OCI-LY7 (cell line): ENCODE results near the gene LRBA. TPM values are rescaled to one million over a fixed set of nuclear protein-coding genes. Genes with fewer than 3 reads are reported as not detected.
"Not testable (repeated sequence)": the region's sequence is repeated elsewhere in the genome, so short reads cannot be mapped to it uniquely, and the experiment has no call there.

Experiments used
- BruUV-seq: library from RNA; stranded (reverse); fragments of 400-500 nt; replicated peaks from 2 replicates; lab custom pipeline; 2021; lab: Mats Ljungman, UMichigan
- CTCF ChIA-PET: fragments of 300-600 bp; sonication (Branson Sonifier 250); formaldehyde crosslinking; loops from one replicate; lab custom pipeline; 2022; ENCODE audit warnings: antibody characterized with exemption; ENCODE audit not compliant: unreplicated experiment; lab: Charles Lee
- POLR2A ChIA-PET: fragments of 300-600 bp; sonication (Branson Sonifier 250); formaldehyde crosslinking; loops from one replicate; lab custom pipeline; 2022; ENCODE audit warnings: antibody characterized with exemption; lab: Charles Lee
- DNase-seq: peaks from one replicate; pipeline ENCODE4 v3.0.0-alpha.2; 2015; ENCODE audit warnings: low spot score
- H2AFZ ChIP-seq: fragments of 200-600 bp; sonication (generic), shearing (Covaris generic); 2 replicates; pipeline ENCODE4 v1.6.1; 2014; ENCODE audit warnings: mild to moderate bottlenecking, antibody characterized with exemption, low read length, moderate library complexity
- H3K27ac ChIP-seq: fragments of 200-600 bp; sonication (generic); 2 replicates; pipeline ENCODE4 v1.5.1; 2014; ENCODE audit warnings: mixed run types, low read depth, mild to moderate bottlenecking, moderate library complexity, low read length, inconsistent platforms; ENCODE audit not compliant: poor library complexity, severe bottlenecking
- H3K36me3 ChIP-seq: fragments of 200-600 bp; sonication (generic); 2 replicates; pipeline ENCODE4 v1.6.1; 2014; ENCODE audit warnings: mild to moderate bottlenecking, antibody characterized with exemption, low read length, moderate library complexity, mixed read lengths; ENCODE audit not compliant: insufficient read depth
- H3K4me1 ChIP-seq: fragments of 200-600 bp; sonication (generic); 2 replicates; pipeline ENCODE4 v1.5.1; 2014; ENCODE audit warnings: mild to moderate bottlenecking, low read length; ENCODE audit not compliant: insufficient read depth, poor library complexity, severe bottlenecking
- H3K4me2 ChIP-seq: fragments of 200-600 bp; sonication (generic); 2 replicates; pipeline ENCODE4 v1.6.1; 2014; ENCODE audit warnings: mild to moderate bottlenecking, low read length
- H3K4me3 ChIP-seq: fragments of 200-600 bp; sonication (generic); 2 replicates; pipeline ENCODE4 v1.5.1; 2014; ENCODE audit warnings: mild to moderate bottlenecking, low read depth, low read length; ENCODE audit not compliant: poor library complexity, severe bottlenecking
- H3K79me2 ChIP-seq: fragments of 200-600 bp; sonication (generic); 2 replicates; pipeline ENCODE4 v1.6.1; 2016; ENCODE audit warnings: low read depth, mild to moderate bottlenecking, low read length, moderate library complexity, mixed read lengths; ENCODE audit not compliant: insufficient read depth
- H3K9me2 ChIP-seq: fragments of 200-600 bp; sonication (generic); 2 replicates; pipeline ENCODE4 v1.6.1; 2016; ENCODE audit warnings: mild to moderate bottlenecking, low read length, mixed read lengths; ENCODE audit not compliant: insufficient read depth
- H3K9me3 ChIP-seq: fragments of 200-600 bp; sonication (generic); 2 replicates; pipeline ENCODE4 v1.6.1; 2014; ENCODE audit warnings: mild to moderate bottlenecking, mixed run types, low read length, mixed read lengths
- H4K20me1 ChIP-seq: fragments of 200-600 bp; sonication (generic); 2 replicates; pipeline ENCODE4 v1.6.1; 2014; ENCODE audit warnings: mild to moderate bottlenecking, antibody characterized with exemption, low read length, moderate library complexity, mixed read lengths; ENCODE audit not compliant: insufficient read depth
- EZH2phosphoT487 ChIP-seq: fragments of 200-600 bp; sonication (generic); IDR thresholded peaks from 2 replicates; pipeline ENCODE4 v1.6.1; 2018; ENCODE audit warnings: low read depth, borderline replicate concordance, mild to moderate bottlenecking, mixed run types, antibody characterized with exemption, low read length, moderate library complexity, mixed read lengths
- intact Hi-C: fragments of 100-400 bp; cut with micrococcal nuclease; formaldehyde crosslinking; loops from one replicate; pipeline ENCODE4 v1.10.0; 2022; ENCODE audit not compliant: unreplicated experiment
- total RNA-seq, 2 experiments: library from RNA; depleted of rRNA in 1 of 2; stranded (reverse); fragments of >200 nt in 1 of 2; shearing (Covaris generic) in 1 of 2; gene quantifications; 2 replicates each; pipeline ENCODE4 v1.2.3, GENCODE V29; 2014 to 2022
- TF ChIP-seq, protein P1 (sequence below): fragments of 200-600 bp; sonication (generic); conservative IDR thresholded peaks from 2 replicates; pipeline ENCODE4 v1.5.1; 2014; ENCODE audit warnings: mild to moderate bottlenecking, antibody characterized with exemption, low read length, moderate library complexity, mixed read lengths

LRBA gene
- total RNA-seq, 2 experiments from 2014 or later = 60.4 to 66.7 TPM

DNA sequence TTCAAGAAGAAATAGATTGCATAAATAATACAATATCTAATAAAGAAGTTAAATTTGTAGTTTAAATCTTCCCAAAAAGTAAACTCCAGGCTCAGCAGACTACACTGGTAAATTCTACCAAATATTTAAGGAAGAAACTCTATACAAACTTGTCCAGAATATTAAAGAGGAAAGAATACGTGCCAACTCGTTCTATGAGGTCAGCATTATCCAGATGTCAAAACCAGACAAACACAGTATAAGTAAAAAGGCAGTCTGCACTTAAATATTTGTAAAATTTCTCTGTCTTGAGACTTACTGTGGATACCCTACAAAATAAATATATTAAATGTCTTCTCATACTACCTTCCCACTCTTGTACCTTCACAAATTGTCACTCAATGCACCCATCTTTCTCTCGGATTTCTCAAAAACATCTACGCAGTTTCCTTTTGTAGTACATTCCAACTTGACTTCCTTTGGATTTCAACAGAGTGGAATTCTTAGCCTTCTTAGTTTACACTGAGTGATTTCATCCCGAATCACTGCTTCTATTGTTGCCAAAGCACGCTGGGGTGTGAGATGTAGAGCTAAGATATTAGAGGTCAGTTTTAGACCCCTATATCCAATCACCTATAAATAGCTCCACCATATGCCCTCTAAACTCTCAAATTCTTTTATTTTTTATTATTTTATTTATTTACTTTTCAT lies 504.8 kb downstream of the LRBA start:
- BruUV-seq = no TSS peak
- intact Hi-C loops = no loop called here
- no peaks in the 10 kb centered on the region for H3K4me1 ChIP-seq
- ChIA-PET POLR2A (no interaction called here), CTCF (no interaction called here)
- H3K9me3 ChIP-seq = no peaks in the 10 kb centered on the region
- H3K4me2 ChIP-seq = no peak overlapping the region
- H3K79me2 ChIP-seq = no peaks in the 10 kb centered on the region
- DNase-seq = no peak
- no peaks in the 10 kb centered on the region for H4K20me1 ChIP-seq
- H3K9me2 ChIP-seq = no peaks in the 10 kb centered on the region
- H3K4me3 ChIP-seq = no peak overlapping the region
- no peaks in the 10 kb centered on the region for H3K36me3 ChIP-seq
- TF ChIP-seq, protein P1, sequence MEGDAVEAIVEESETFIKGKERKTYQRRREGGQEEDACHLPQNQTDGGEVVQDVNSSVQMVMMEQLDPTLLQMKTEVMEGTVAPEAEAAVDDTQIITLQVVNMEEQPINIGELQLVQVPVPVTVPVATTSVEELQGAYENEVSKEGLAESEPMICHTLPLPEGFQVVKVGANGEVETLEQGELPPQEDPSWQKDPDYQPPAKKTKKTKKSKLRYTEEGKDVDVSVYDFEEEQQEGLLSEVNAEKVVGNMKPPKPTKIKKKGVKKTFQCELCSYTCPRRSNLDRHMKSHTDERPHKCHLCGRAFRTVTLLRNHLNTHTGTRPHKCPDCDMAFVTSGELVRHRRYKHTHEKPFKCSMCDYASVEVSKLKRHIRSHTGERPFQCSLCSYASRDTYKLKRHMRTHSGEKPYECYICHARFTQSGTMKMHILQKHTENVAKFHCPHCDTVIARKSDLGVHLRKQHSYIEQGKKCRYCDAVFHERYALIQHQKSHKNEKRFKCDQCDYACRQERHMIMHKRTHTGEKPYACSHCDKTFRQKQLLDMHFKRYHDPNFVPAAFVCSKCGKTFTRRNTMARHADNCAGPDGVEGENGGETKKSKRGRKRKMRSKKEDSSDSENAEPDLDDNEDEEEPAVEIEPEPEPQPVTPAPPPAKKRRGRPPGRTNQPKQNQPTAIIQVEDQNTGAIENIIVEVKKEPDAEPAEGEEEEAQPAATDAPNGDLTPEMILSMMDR = no peak
- TF ChIP-seq EZH2phosphoT487 = no peak
- no peak overlapping the region for H2AFZ ChIP-seq
- H3K27ac ChIP-seq = no peak overlapping the region

DNA sequence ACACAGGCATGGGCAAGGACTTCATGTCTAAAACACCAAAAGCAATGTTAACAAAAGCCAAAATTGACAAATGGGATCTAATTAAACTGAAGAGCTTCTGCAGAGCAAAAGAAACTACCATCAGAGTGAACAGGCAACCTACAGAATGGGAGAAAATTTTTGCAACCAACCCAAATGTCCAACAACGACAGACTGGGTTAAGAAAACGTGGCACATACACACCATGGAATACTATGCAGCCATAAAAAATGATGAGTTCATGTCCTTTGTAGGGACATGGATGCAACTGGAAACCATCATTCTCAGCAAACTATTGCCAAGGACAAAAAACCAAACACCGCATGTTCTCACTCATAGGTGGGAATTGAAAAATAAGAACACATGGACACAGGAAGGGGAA lies 507.4 kb downstream of the LRBA start:
- CTCF ChIA-PET, H3K4me3 ChIP-seq, H4K20me1 ChIP-seq, H3K27ac ChIP-seq, intact Hi-C loops, H3K36me3 ChIP-seq, H3K4me2 ChIP-seq, H3K9me2 ChIP-seq, BruUV-seq, H3K4me1 ChIP-seq, H2AFZ ChIP-seq, POLR2A ChIA-PET, DNase-seq, H3K79me2 ChIP-seq, H3K9me3 ChIP-seq: not testable (repeated sequence)

DNA sequence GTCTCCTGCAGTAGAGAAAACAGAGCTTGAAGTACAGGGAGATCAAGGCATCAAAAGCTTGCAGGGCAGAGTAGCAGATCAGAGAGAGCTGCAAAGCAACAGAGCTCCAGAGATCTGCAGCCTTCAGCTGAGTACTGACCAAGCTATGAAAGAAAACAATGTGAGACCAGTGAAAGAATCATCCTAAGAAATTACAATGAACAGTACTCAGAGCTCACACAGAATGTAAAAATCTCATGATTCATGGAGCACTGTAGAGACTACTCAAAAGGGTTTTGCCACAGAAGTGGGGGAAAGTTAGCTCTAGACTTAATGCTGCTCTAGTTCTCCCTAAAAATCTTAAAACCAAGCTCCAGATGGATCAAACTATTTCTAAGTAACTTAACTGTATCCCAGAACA lies 513.1 kb downstream of the LRBA start:
- BruUV-seq = no TSS peak
- TF ChIP-seq, protein P1 = no peak
- TF ChIP-seq EZH2phosphoT487 = no peak

More for the DNA sequence above, 513.1 kb downstream of the LRBA start:
- Histone ChIP-seq H3K4me2 (no peak overlapping the region), H3K4me3 (no peak overlapping the region), H3K36me3 (no peaks in the 10 kb centered on the region), H3K4me1 (no peaks in the 10 kb centered on the region), H3K27ac (no peak overlapping the region), H3K9me2 (no peaks in the 10 kb centered on the region), H4K20me1 (no peaks in the 10 kb centered on the region), H3K9me3 (no peaks in the 10 kb centered on the region), H2AFZ (no peak overlapping the region), H3K79me2 (no peaks in the 10 kb centered on the region)
- ChIA-PET POLR2A (no interaction called here), CTCF (no interaction called here)
- intact Hi-C loops = no loop called here
- no peak for DNase-seq
